ENCODE results near the gene OTOS.

The OTOS gene

GRCh38 chr2:240167588-240167880, 27.1 kb upstream of the OTOS start:
- no peak for DNase-seq (ENCODE audit: low read depth)

GRCh38 chr2:240166761-240167587, 26.5 kb upstream of the OTOS start:
- no peak for DNase-seq (ENCODE audit: low read depth)

GRCh38 chr2:240166191-240166590, 25.7 kb upstream of the OTOS start:
- DNase-seq (ENCODE audit: low read depth) = no peak

- DNase-seq (ENCODE audit: low read depth) = no peak
Observed at GRCh38 chr2:240165661-240166060, 25.2 kb upstream of the OTOS start.

GRCh38 chr2:240165034-240165433, 24.6 kb upstream of the OTOS start:
- no peak for DNase-seq (ENCODE audit: low read depth)

GRCh38 chr2:240164586-240164985, 24.1 kb upstream of the OTOS start:
- DNase-seq (ENCODE audit: low read depth) = no peak

GRCh38 chr2:240163844-240164574, 23.6 kb upstream of the OTOS start:
- DNase-seq (ENCODE audit: low read depth) = no peak

- DNase-seq (ENCODE audit: low read depth) = no peak
Observed at GRCh38 chr2:240162939-240163714, 22.7 kb upstream of the OTOS start.

GRCh38 chr2:240162531-240162930, 22.1 kb upstream of the OTOS start:
- no peak for DNase-seq (ENCODE audit: low read depth)

GRCh38 chr2:240162032-240162431, 21.6 kb upstream of the OTOS start:
- no peak for DNase-seq (ENCODE audit: low read depth)

GRCh38 chr2:240161087-240161750, 20.8 kb upstream of the OTOS start:
- no peak for DNase-seq (ENCODE audit: low read depth)

- DNase-seq (ENCODE audit: low read depth) = no peak
Observed at GRCh38 chr2:240160291-240161086, 20.0 kb upstream of the OTOS start.

- no peak for DNase-seq (ENCODE audit: low read depth)
Observed at GRCh38 chr2:240159251-240159839, 18.9 kb upstream of the OTOS start.

GRCh38 chr2:240157147-240157470, 16.7 kb upstream of the OTOS start:
- DNase-seq (ENCODE audit: low read depth) = no peak

GRCh38 chr2:240156435-240157146, 16.1 kb upstream of the OTOS start:
- DNase-seq (ENCODE audit: low read depth) = no peak

- no peak for DNase-seq (ENCODE audit: low read depth)
Observed at GRCh38 chr2:240155745-240156390, 15.4 kb upstream of the OTOS start.

GRCh38 chr2:240155048-240155744, 14.7 kb upstream of the OTOS start:
- DNase-seq (ENCODE audit: low read depth) = no peak

- DNase-seq (ENCODE audit: low read depth) = no peak
Observed at GRCh38 chr2:240154606-240155005, 14.1 kb upstream of the OTOS start.

- no peak for DNase-seq (ENCODE audit: low read depth)
Observed at GRCh38 chr2:240153418-240153817, 13.0 kb upstream of the OTOS start.
